ENCODE measurements around the gene DAW1. TPM values are rescaled to one million over a fixed set of nuclear protein-coding genes. Genes with fewer than 3 reads are reported as not detected.

Gene DAW1
- polyA plus RNA-seq, 1 of the 3 experiments (the other 2 are of a cell fraction) = 1.2 TPM

DNA sequence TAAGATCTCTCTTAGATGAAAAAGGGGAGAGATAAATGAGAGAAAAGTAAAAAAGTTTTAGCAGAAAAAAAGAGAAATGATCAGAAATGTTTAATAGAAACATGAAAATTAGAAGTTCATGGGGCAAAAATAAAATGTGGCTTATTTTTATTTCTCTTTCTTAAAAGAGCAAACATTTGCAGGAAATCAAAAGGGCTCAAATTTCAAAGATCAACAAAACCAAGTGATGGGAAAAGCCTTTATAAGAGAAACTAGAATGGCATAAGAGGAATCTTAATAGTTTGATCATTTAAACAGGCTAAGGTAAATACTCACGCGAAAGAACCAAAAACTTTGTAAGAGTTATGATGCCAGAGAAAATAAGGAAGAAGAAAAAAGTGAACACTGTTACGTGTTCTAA, 23.3 kb upstream of the DAW1 start:
- CTCF ChIA-PET = no interaction called here
- no peaks in the 10 kb centered on the region for H3F3A ChIP-seq (replicated peaks; ENCODE audit: insufficient read depth)
- POLR2A ChIA-PET = no interaction called here
- H3K4me2 ChIP-seq = no peak overlapping the region
- H3K36me3 ChIP-seq (replicated peaks in 1 of 2; ENCODE audit: control insufficient read depth in 1 of 2, insufficient read depth in 2 of 2, low read length in 1 of 2) = no peaks in the 10 kb centered on the region
- no peak for DNase-seq
- peaks cover 0 to 8% of the 10 kb centered on the region in 2 experiments; a peak in 1 of 4 replicates for H3K4me1 ChIP-seq (ENCODE audit: control insufficient read depth in 1 of 2, insufficient read depth in 2 of 2, low read depth in 1 of 2, low read length in 1 of 2)
- no peaks in the 10 kb centered on the region for H3K79me2 ChIP-seq (ENCODE audit: insufficient read depth)
- no peak overlapping the region for H3K4me3 ChIP-seq (ENCODE audit: low read depth in 2 of 2, low read length in 1 of 2)
- no peaks in the 10 kb centered on the region for H3K27me3 ChIP-seq (ENCODE audit: insufficient read depth)
- no peaks in the 10 kb centered on the region for H4K20me1 ChIP-seq (ENCODE audit: insufficient read depth)
- no peak overlapping the region for H2AFZ ChIP-seq (ENCODE audit: low read depth)
- H3K27ac ChIP-seq (ENCODE audit: low read depth in 2 of 2, low read length in 1 of 2) = no peak overlapping the region
- TF ChIP-seq FOXJ3 (CRISPR knock-in tag; IDR thresholded peaks at IDR 0.05) (no peak), POLR2AphosphoS5 (IDR thresholded peaks at IDR 0.05; ENCODE audit: low read depth, low read length) (no peak), USF1 (IDR thresholded peaks at IDR 0.05; ENCODE audit: borderline replicate concordance, low read depth) (no peak), PBX3 (IDR thresholded peaks at IDR 0.05) (no peak), USF2 (IDR thresholded peaks at IDR 0.05; ENCODE audit: borderline replicate concordance, low read depth, low read length) (no peak), YY1 (IDR thresholded peaks at IDR 0.05; ENCODE audit: low read depth) (no peak), RCOR1 (IDR thresholded peaks at IDR 0.05; ENCODE audit: low read length) (no peak), FOXM1 (IDR thresholded peaks at IDR 0.05; ENCODE audit: low read depth) (no peak)
- H3K9me2 ChIP-seq = no peaks in the 10 kb centered on the region
- WGBS (ENCODE audit: low lambda C conversion rate) = 65% methylated on average over 3 of the region's 3 CpGs
- H3K9me3 ChIP-seq = no peaks in the 10 kb centered on the region
- H3K9ac ChIP-seq = no peak overlapping the region

DNA sequence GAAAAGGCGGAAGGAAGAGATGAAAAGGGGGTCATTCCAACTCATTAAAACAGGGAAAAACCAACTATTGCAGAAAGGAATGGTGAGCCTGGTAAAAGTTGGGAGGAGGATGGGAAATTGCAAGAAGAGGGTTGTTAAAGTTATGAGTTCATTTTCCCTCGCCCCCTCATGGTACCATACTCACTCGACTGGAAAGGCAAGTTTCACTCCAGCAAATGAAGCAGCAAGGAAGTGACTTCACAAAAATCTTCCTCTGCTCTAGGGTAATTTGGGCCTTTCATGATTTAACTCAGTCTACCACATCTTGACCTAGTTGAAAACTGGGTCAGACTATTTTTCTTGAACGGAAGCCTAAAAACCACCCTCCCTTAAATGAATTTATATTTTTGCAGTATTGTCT, 22.8 kb upstream of the DAW1 start:
- Histone ChIP-seq H3K4me1 (ENCODE audit: control insufficient read depth in 1 of 2, insufficient read depth in 2 of 2, low read depth in 1 of 2, low read length in 1 of 2) (peaks cover 0 to 11% of the 10 kb centered on the region in 2 experiments; a peak in 1 of 4 replicates), H3K4me3 (ENCODE audit: low read depth in 2 of 2, low read length in 1 of 2) (no peak overlapping the region), H4K20me1 (ENCODE audit: insufficient read depth) (no peaks in the 10 kb centered on the region), H3K27ac (ENCODE audit: low read depth in 2 of 2, low read length in 1 of 2) (no peak overlapping the region), H3K36me3 (replicated peaks in 1 of 2; ENCODE audit: control insufficient read depth in 1 of 2, insufficient read depth in 2 of 2, low read length in 1 of 2) (no peaks in the 10 kb centered on the region), H3F3A (replicated peaks; ENCODE audit: insufficient read depth) (no peaks in the 10 kb centered on the region), H3K9me2 (no peaks in the 10 kb centered on the region), H3K27me3 (ENCODE audit: insufficient read depth) (no peaks in the 10 kb centered on the region), H2AFZ (ENCODE audit: low read depth) (no peak overlapping the region), H3K9ac (no peak overlapping the region), H3K79me2 (ENCODE audit: insufficient read depth) (no peaks in the 10 kb centered on the region), H3K4me2 (no peak overlapping the region), H3K9me3 (no peaks in the 10 kb centered on the region)
- WGBS (ENCODE audit: low lambda C conversion rate) = 67% methylated on average over 4 of the region's 4 CpGs
- TF ChIP-seq EZH2phosphoT487 (IDR thresholded peaks at IDR 0.05; ENCODE audit: borderline replicate concordance, low read depth) (no peak), SIN3A (IDR thresholded peaks at IDR 0.05; ENCODE audit: borderline replicate concordance, low read depth, low read length) (no peak), GATA2 (CRISPR knock-in tag; IDR thresholded peaks at IDR 0.05) (no peak), MEF2A (IDR thresholded peaks at IDR 0.05; ENCODE audit: borderline replicate concordance, low read depth) (no peak), FOXJ3 (CRISPR knock-in tag; IDR thresholded peaks at IDR 0.05) (no peak), CHD2 (IDR thresholded peaks at IDR 0.05; ENCODE audit: low read length, partially characterized antibody) (no peak), YY1 (IDR thresholded peaks at IDR 0.05; ENCODE audit: low read depth) (no peak), GABPA (IDR thresholded peaks at IDR 0.05; ENCODE audit: low read depth) (no peak), RAD21 (IDR thresholded peaks at IDR 0.05; ENCODE audit: low read length) (no peak), IRF3 (IDR thresholded peaks at IDR 0.05; ENCODE audit: low read depth, low read length) (no peak)
- ChIA-PET CTCF (no interaction called here), POLR2A (no interaction called here)
- DNase-seq = no peak

Data from SK-N-SH (cell line).